ENCODE results near the gene ODF4. TPM values are rescaled to one million over a fixed set of nuclear protein-coding genes. Genes with fewer than 3 reads are reported as not detected.

ODF4 gene
- total and polyA plus RNA-seq, 10 of the 15 experiments (the other 5 are each of a cell fraction or from before 2014, with no cell fraction given), result not detected

DNA sequence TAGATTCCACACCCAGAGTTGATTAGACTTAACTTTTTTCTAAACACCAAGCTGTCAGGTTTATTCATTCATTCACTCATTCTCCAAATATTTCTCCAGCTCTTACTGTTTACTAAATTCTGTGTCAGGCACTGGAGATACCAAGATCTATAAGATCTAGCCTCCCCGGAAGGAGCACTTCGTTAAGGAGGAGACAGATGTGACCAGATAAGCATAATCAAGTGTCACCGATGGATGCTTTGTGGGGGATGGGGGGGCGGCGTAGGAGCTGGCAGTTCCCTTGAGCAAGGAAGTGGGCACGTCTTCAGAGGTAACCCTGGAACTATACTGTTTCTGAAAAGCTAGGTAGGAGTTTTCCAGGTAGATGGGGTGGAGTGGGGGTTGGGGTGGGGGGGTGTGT lies 47.2 kb downstream of the ODF4 start (continued):
- TF ChIP-seq, protein P1, sequence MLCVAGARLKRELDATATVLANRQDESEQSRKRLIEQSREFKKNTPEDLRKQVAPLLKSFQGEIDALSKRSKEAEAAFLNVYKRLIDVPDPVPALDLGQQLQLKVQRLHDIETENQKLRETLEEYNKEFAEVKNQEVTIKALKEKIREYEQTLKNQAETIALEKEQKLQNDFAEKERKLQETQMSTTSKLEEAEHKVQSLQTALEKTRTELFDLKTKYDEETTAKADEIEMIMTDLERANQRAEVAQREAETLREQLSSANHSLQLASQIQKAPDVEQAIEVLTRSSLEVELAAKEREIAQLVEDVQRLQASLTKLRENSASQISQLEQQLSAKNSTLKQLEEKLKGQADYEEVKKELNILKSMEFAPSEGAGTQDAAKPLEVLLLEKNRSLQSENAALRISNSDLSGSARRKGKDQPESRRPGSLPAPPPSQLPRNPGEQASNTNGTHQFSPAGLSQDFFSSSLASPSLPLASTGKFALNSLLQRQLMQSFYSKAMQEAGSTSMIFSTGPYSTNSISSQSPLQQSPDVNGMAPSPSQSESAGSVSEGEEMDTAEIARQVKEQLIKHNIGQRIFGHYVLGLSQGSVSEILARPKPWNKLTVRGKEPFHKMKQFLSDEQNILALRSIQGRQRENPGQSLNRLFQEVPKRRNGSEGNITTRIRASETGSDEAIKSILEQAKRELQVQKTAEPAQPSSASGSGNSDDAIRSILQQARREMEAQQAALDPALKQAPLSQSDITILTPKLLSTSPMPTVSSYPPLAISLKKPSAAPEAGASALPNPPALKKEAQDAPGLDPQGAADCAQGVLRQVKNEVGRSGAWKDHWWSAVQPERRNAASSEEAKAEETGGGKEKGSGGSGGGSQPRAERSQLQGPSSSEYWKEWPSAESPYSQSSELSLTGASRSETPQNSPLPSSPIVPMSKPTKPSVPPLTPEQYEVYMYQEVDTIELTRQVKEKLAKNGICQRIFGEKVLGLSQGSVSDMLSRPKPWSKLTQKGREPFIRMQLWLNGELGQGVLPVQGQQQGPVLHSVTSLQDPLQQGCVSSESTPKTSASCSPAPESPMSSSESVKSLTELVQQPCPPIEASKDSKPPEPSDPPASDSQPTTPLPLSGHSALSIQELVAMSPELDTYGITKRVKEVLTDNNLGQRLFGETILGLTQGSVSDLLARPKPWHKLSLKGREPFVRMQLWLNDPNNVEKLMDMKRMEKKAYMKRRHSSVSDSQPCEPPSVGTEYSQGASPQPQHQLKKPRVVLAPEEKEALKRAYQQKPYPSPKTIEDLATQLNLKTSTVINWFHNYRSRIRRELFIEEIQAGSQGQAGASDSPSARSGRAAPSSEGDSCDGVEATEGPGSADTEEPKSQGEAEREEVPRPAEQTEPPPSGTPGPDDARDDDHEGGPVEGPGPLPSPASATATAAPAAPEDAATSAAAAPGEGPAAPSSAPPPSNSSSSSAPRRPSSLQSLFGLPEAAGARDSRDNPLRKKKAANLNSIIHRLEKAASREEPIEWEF (IDR thresholded peaks at IDR 0.05; ENCODE audit: insufficient replicate concordance, low read depth, low read length), result no peak
- TF ChIP-seq STAT1 (conservative IDR thresholded peaks at IDR 0.05) (no peak), BRCA1 (IDR thresholded peaks at IDR 0.05; ENCODE audit: low read depth, low read length) (no peak), SMC3 (IDR thresholded peaks at IDR 0.05; ENCODE audit: borderline replicate concordance, low read length) (no peak)
- TF ChIP-seq, protein P2, sequence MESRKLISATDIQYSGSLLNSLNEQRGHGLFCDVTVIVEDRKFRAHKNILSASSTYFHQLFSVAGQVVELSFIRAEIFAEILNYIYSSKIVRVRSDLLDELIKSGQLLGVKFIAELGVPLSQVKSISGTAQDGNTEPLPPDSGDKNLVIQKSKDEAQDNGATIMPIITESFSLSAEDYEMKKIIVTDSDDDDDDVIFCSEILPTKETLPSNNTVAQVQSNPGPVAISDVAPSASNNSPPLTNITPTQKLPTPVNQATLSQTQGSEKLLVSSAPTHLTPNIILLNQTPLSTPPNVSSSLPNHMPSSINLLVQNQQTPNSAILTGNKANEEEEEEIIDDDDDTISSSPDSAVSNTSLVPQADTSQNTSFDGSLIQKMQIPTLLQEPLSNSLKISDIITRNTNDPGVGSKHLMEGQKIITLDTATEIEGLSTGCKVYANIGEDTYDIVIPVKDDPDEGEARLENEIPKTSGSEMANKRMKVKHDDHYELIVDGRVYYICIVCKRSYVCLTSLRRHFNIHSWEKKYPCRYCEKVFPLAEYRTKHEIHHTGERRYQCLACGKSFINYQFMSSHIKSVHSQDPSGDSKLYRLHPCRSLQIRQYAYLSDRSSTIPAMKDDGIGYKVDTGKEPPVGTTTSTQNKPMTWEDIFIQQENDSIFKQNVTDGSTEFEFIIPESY (IDR thresholded peaks at IDR 0.05), result no peak
